ENCODE data around the gene CAPS2.

The CAPS2 gene

GRCh38 chr12:75291014-75291413, 39.1 kb downstream of the CAPS2 start:
- DNase-seq (ENCODE audit: extremely low read depth, insufficient read length), result no peak
- Histone ChIP-seq H3K4me3 (replicated peaks; ENCODE audit: low read depth, low read length) (no peak overlapping the region), H3K27me3 (replicated peaks; ENCODE audit: control insufficient read depth, insufficient read depth, low read length) (no peaks in the 10 kb centered on the region), H3K36me3 (ENCODE audit: control insufficient read depth, insufficient read depth, low read length) (no peaks in the 10 kb centered on the region)
- no peak for TF ChIP-seq CTCF (IDR thresholded peaks at IDR 0.05; ENCODE audit: insufficient read depth, low read length, poor library complexity, severe bottlenecking)

GRCh38 chr12:75289753-75290152, 40.4 kb downstream of the CAPS2 start:
- DNase-seq (ENCODE audit: extremely low read depth, insufficient read length), result no peak
- Histone ChIP-seq H3K27me3 (replicated peaks; ENCODE audit: control insufficient read depth, insufficient read depth, low read length) (no peaks in the 10 kb centered on the region), H3K4me3 (replicated peaks; ENCODE audit: low read depth, low read length) (no peak overlapping the region), H3K36me3 (ENCODE audit: control insufficient read depth, insufficient read depth, low read length) (no peaks in the 10 kb centered on the region)
- no peak for TF ChIP-seq CTCF (IDR thresholded peaks at IDR 0.05; ENCODE audit: insufficient read depth, low read length, poor library complexity, severe bottlenecking)

- Histone ChIP-seq H3K36me3 (ENCODE audit: control insufficient read depth, insufficient read depth, low read length) (no peaks in the 10 kb centered on the region), H3K27me3 (replicated peaks; ENCODE audit: control insufficient read depth, insufficient read depth, low read length) (no peaks in the 10 kb centered on the region), H3K4me3 (replicated peaks; ENCODE audit: low read depth, low read length) (no peak overlapping the region)
- DNase-seq (ENCODE audit: extremely low read depth, insufficient read length), result no peak
- no peak for TF ChIP-seq CTCF (IDR thresholded peaks at IDR 0.05; ENCODE audit: insufficient read depth, low read length, poor library complexity, severe bottlenecking)
Measured at GRCh38 chr12:75288860-75289259, 41.3 kb downstream of the CAPS2 start.

GRCh38 chr12:75275702-75276101, 54.4 kb downstream of the CAPS2 start:
- no peak for DNase-seq (ENCODE audit: extremely low read depth, insufficient read length)
- H3K36me3 ChIP-seq (ENCODE audit: control insufficient read depth, insufficient read depth, low read length), result no peaks in the 10 kb centered on the region
- H3K4me3 ChIP-seq (replicated peaks; ENCODE audit: low read depth, low read length), result no peak overlapping the region
- no peak for TF ChIP-seq CTCF (IDR thresholded peaks at IDR 0.05; ENCODE audit: insufficient read depth, low read length, poor library complexity, severe bottlenecking)
- H3K27me3 ChIP-seq (replicated peaks; ENCODE audit: control insufficient read depth, insufficient read depth, low read length), result no peaks in the 10 kb centered on the region

GRCh38 chr12:75271576-75271975, 58.5 kb downstream of the CAPS2 start:
- no peaks in the 10 kb centered on the region for H3K27me3 ChIP-seq (replicated peaks; ENCODE audit: control insufficient read depth, insufficient read depth, low read length)
- H3K36me3 ChIP-seq (ENCODE audit: control insufficient read depth, insufficient read depth, low read length), result no peaks in the 10 kb centered on the region
- no peak overlapping the region for H3K4me3 ChIP-seq (replicated peaks; ENCODE audit: low read depth, low read length)
- DNase-seq (ENCODE audit: extremely low read depth, insufficient read length), result no peak
- no peak for TF ChIP-seq CTCF (IDR thresholded peaks at IDR 0.05; ENCODE audit: insufficient read depth, low read length, poor library complexity, severe bottlenecking)

GRCh38 chr12:75270157-75270556, 60.0 kb downstream of the CAPS2 start:
- no peak for TF ChIP-seq CTCF (IDR thresholded peaks at IDR 0.05; ENCODE audit: insufficient read depth, low read length, poor library complexity, severe bottlenecking)
- no peak overlapping the region for H3K4me3 ChIP-seq (replicated peaks; ENCODE audit: low read depth, low read length)
- no peaks in the 10 kb centered on the region for H3K36me3 ChIP-seq (ENCODE audit: control insufficient read depth, insufficient read depth, low read length)
- no peaks in the 10 kb centered on the region for H3K27me3 ChIP-seq (replicated peaks; ENCODE audit: control insufficient read depth, insufficient read depth, low read length)
- no peak for DNase-seq (ENCODE audit: extremely low read depth, insufficient read length)

Data from GM06990 (cell line).